NCI-H1417 treated with DMSO at 0.1 percent for 48 hours (cell line): Measurements from ENCODE around the gene LPAR3.

Experiments used
- DNase-seq: peaks from one replicate; lab custom pipeline; 2025; lab: John Stamatoyannopoulos, UW

Gene LPAR3

DNA sequence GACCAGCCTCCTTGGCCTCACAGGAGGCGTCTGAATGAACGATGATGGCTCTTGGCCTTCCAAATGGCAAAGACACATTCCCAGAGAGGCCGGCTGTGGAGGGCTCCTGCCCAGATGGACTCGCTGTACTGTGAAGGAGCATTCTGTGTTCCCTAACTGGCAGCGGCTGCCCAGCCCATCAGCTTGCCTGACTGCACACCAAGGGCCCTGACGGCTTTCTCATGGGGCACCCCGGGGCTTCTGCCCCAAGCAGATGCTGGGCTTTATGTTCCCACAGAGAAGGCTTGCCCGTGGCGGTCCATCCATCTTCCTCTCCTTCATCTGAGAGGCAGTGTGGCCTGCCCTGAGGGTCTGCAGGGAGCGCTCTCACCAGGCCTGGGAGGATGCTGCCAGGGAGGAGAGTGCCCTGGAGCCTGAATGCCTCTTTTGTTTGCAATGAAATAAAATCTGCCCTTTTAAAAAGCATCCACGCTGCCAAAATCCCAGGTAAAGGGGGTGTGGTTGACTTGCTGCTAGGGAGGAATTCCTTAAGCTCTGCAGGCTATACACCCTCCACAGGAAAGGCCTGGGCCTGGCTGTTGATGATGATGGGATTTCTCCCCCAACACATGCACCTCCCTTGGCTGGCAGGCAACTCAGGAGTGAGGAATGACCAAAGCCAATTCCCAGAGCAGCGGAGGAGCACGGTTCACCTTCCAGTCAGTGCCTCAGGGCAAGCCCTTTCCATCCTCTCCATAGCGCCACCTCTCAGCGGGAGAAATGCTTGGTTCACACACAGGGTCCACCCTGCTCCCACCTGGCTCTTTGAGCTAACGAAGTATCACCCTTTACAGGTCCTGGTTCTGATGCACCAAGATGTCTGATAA lies 118.1 kb downstream of the LPAR3 start:
- DNase-seq: no peak

DNA sequence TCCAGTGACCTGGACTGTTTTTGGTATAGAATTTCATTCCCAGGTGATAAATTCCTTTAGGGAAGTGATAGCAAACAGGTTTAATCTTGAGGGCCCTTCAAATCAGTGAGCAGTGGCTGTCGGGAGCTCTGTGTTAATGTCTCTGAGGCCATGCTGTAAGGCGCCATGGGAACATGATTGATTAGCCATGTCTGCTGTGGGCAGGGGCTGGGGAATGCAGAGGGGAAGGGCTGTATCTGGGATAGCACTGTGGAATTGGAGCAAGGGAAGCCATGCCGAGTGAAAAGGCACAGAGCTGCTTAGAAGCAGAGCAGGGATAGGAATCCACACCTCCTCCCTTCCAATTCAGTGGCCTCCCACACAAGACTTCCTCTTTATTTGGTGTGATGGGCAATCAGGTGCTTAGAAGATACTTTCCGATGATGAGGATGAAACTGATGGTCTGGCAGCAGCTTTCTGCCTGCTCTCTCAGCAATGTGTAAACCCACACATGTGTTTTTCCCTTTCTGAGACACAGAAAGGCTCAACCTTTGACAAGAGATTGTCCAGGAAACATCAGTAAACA lies 119.0 kb downstream of the LPAR3 start:
- no peak for DNase-seq

- no peak for DNase-seq
Measured at GRCh38 chr1:84773195-84773594, 119.8 kb downstream of the LPAR3 start.

DNA sequence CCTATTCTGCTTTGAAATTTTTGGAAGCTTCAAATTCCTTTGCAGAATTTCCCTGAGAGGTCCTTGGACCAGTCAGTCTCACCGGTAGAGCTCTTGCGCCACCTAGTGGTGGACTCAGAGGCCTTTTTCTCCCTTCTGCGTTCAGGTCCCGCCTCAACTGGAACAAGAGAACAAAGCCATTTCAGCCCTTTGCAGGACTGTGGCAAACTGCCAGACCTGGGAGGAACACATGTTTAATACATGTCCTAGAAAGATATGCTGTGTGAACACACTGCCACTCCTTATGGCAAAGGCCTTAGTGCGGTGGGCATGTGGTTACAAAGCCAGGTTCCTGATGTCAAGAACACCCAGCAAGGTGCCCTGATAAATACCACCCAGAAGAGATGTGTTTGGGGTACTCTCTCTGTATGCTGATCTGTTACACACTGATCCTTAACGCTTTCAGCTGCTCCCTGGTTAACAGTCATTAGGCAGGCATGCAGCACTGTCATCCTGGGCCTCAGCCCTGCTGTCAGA lies 120.5 kb downstream of the LPAR3 start:
- DNase-seq: no peak

GRCh38 chr1:84771895-84772294 lies 121.1 kb downstream of the LPAR3 start:
- DNase-seq: no peak

DNA sequence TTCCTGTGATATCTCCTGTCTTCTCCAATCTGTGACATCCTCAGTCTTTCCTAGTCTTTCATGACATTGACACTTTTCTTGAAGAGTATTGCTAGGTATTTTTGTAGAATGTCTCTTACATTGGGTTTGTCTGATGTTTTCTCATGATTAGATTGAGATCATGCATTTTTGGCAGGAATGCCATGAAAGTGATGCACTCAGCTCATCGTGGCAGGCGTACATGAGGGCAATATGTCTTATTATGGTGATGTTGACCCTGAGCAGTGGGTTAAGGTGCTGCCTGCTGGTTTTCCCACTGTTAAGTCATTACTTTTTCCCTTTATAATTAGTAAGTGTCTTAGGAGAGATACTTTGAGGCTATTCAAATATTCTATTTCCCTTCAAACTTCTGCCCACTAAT lies 122.5 kb downstream of the LPAR3 start:
- no peak for DNase-seq

GRCh38 chr1:84769636-84770035 lies 123.4 kb downstream of the LPAR3 start:
- no peak for DNase-seq

DNA sequence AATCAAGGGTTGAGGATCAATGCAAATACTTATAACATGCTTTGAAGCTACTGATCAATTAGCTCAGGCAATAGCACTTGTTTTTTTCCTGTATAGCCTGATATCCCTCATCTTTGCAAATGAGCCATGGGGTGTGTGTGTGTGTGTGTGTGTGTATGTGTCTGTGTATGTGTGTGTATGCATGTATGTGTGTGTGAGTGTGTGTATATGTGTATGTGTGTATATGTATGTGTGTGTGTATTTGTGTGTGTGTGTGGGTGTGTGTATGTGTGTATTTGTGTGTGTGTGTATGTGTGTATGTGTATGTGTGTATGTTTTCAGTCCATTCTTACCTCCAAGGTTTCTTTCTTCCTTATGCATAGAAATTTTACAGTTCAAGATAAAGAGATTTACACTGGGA lies 124.4 kb downstream of the LPAR3 start:
- DNase-seq: no peak

- DNase-seq: no peak
Measured at GRCh38 chr1:84763912-84764680, 128.9 kb downstream of the LPAR3 start.

DNA sequence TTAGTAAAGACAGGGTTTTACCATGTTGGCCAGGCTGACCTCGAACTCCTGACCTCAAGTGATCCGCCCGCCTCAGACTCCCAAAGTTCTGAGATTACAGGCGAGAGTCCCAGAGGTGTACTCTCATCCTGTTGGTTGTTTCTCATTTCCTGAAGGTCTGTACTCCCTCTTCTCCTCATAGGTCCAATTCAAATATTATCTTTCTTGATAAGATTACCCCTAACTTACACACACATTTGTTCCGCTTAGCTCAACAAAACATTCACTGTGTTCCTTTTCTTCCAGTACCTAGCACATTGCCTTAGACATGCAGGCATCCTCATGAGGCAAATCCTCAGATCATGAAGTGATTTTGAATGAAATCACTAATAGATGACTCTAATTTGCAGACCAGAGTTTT lies 130.3 kb downstream of the LPAR3 start:
- no peak for DNase-seq
